NB4 (cell line): Measurements from ENCODE around the gene KLHL2.

ENCODE experiments used
- CTCF ChIP-seq: IDR thresholded peaks from one replicate; pipeline ENCODE4 v1.5.1; 2012; ENCODE audit warnings: low read depth, low read length
- MYC ChIP-seq: IDR thresholded peaks from 2 replicates; pipeline ENCODE4 v1.6.1; 2011; ENCODE audit warnings: low read depth, low read length
- POLR2A ChIP-seq: IDR thresholded peaks from 2 replicates; pipeline ENCODE4 v1.6.1; 2011; ENCODE audit warnings: mild to moderate bottlenecking; ENCODE audit not compliant: insufficient read length; ENCODE audit errors: extremely low read depth

GRCh38 chr4:165198329-165198728 lies 9.0 kb upstream of the KLHL2 start:
- TF ChIP-seq POLR2A (no peak), CTCF (no peak), MYC (no peak)
